Breast epithelium (tissue), 3 donors: ENCODE measurements around the gene RGS7.

Experiments
- POLR2AphosphoS5 ChIP-seq, 3 donors: sonication (generic); formaldehyde crosslinking; IDR thresholded peaks; one replicate each; pipeline ENCODE4 v1.6.1; 2017; ENCODE audit warnings: antibody characterized with exemption in 3 of 3
- TF ChIP-seq, protein P1 (sequence below), 3 donors: fragments of 450-650 bp; IDR thresholded peaks; one replicate each; pipeline ENCODE4 v1.5.1; 2016 to 2017; ENCODE audit warnings: antibody characterized with exemption in 3 of 3, mild to moderate bottlenecking in 3 of 3, moderate library complexity in 3 of 3

DNA sequence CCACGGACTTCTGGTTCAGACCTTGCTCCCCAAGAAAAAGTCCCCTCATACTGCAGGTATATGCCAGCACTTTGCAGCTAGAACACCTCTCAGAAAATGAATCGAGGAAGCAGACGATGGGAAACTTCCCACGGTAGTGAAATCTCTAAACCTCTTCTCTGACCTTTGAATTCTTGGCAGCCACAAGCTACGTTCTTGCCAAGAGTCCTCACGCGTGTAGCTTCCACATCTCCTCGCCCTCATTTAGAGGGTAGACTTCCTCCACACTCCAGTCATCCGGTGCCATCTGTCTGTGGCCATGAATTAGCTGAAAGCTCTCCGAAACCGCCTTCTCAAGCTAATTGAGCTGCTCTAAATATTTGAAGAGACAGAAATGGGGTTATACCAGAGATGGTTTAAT, 127.8 kb downstream of the RGS7 start:
- TF ChIP-seq, protein P1, sequence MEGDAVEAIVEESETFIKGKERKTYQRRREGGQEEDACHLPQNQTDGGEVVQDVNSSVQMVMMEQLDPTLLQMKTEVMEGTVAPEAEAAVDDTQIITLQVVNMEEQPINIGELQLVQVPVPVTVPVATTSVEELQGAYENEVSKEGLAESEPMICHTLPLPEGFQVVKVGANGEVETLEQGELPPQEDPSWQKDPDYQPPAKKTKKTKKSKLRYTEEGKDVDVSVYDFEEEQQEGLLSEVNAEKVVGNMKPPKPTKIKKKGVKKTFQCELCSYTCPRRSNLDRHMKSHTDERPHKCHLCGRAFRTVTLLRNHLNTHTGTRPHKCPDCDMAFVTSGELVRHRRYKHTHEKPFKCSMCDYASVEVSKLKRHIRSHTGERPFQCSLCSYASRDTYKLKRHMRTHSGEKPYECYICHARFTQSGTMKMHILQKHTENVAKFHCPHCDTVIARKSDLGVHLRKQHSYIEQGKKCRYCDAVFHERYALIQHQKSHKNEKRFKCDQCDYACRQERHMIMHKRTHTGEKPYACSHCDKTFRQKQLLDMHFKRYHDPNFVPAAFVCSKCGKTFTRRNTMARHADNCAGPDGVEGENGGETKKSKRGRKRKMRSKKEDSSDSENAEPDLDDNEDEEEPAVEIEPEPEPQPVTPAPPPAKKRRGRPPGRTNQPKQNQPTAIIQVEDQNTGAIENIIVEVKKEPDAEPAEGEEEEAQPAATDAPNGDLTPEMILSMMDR (IDR thresholded peaks at IDR 0.05), result no peak
- no peak for TF ChIP-seq POLR2AphosphoS5 (IDR thresholded peaks at IDR 0.05)
